ENCODE results near the gene BLM. TPM values are rescaled to one million over a fixed set of nuclear protein-coding genes. Genes with fewer than 3 reads are reported as not detected.

BLM gene
- polyA plus RNA-seq, 1 donor (not counting 4 experiments of a cell fraction or from before 2014, with no cell fraction given) = 4.4 TPM

DNA sequence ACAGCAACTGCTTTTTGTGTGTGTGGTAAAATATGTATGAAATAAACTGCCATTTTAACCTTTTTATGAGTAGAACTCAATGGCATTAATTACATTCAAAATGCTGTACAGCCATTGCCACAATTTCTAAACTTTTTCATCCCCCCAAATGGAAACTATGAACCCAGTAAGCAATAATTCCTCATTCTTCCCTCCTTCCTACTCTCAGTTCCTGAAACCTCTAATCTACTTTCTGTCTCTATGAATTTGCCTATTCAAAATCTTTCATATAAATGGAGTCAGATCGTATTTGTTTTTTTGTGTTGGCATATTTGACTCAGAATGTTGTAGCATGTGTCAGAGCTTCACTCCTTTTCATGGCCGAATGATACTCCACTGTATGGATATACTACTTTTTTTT, 5.3 kb upstream of the BLM start:
- dilution Hi-C loops (cut with MboI; ENCODE audit: extremely low pct_ligation_motif_present, low sequenced_read_pairs) = no loop called here
- H3K9me3 ChIP-seq (ENCODE audit: control insufficient read depth, low read depth, low read length) = no peaks in the 10 kb centered on the region
- no peak overlapping the region for H3K9ac ChIP-seq (ENCODE audit: control insufficient read depth, extremely low read depth, insufficient read depth, low read length)
- no peak for TF ChIP-seq EZH2 (IDR thresholded peaks at IDR 0.05; ENCODE audit: low read length)
- TF ChIP-seq, protein P1, sequence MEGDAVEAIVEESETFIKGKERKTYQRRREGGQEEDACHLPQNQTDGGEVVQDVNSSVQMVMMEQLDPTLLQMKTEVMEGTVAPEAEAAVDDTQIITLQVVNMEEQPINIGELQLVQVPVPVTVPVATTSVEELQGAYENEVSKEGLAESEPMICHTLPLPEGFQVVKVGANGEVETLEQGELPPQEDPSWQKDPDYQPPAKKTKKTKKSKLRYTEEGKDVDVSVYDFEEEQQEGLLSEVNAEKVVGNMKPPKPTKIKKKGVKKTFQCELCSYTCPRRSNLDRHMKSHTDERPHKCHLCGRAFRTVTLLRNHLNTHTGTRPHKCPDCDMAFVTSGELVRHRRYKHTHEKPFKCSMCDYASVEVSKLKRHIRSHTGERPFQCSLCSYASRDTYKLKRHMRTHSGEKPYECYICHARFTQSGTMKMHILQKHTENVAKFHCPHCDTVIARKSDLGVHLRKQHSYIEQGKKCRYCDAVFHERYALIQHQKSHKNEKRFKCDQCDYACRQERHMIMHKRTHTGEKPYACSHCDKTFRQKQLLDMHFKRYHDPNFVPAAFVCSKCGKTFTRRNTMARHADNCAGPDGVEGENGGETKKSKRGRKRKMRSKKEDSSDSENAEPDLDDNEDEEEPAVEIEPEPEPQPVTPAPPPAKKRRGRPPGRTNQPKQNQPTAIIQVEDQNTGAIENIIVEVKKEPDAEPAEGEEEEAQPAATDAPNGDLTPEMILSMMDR (optimal IDR thresholded peaks at IDR 0.05 in 1 of 3, IDR thresholded peaks at IDR 0.05 in 1 of 3, conservative IDR thresholded peaks at IDR 0.05 in 1 of 3; ENCODE audit: extremely low read depth in 1 of 3, insufficient read depth in 2 of 3, low read length in 3 of 3) = no peak
- DNase-seq (ENCODE audit: low read depth, low spot score) (no peak), FAIRE-seq (no peak)
- H3K4me1 ChIP-seq (ENCODE audit: control insufficient read depth, extremely low read depth, insufficient read depth, low read length) = no peaks in the 10 kb centered on the region
- no peaks in the 10 kb centered on the region for H4K20me1 ChIP-seq (ENCODE audit: control insufficient read depth, extremely low read depth, insufficient read depth, low read length)
- H3K27ac ChIP-seq (ENCODE audit: control insufficient read depth, insufficient read depth, low read length) = no peak overlapping the region
- H2AFZ ChIP-seq (ENCODE audit: control insufficient read depth, low read length) = no peak overlapping the region
- no peaks in the 10 kb centered on the region for H3K27me3 ChIP-seq (ENCODE audit: control insufficient read depth, extremely low read depth, insufficient read depth, low read length)
- no peak overlapping the region for H3K4me2 ChIP-seq (ENCODE audit: control insufficient read depth, extremely low read depth, insufficient read depth, low read depth, low read length)
- no peaks in the 10 kb centered on the region for H3K9me1 ChIP-seq (ENCODE audit: control insufficient read depth, extremely low read depth, insufficient read depth, low read length)
- no peak overlapping the region for H3K4me3 ChIP-seq (ENCODE audit: control insufficient read depth in 2 of 3, extremely low read depth in 1 of 3, insufficient read depth in 2 of 3, low read depth in 1 of 3, low read length in 3 of 3)
- H3K36me3 ChIP-seq (ENCODE audit: control insufficient read depth in 2 of 2, extremely low read depth in 1 of 2, insufficient read depth in 2 of 2, low read length in 2 of 2) = no peaks in the 10 kb centered on the region
- H3K79me2 ChIP-seq (ENCODE audit: control insufficient read depth, insufficient read depth, low read length) = no peaks in the 10 kb centered on the region

- no peak for FAIRE-seq
- dilution Hi-C loops (cut with MboI; ENCODE audit: extremely low pct_ligation_motif_present, low sequenced_read_pairs) = no loop called here
Observed at GRCh38 chr15:90713081-90713480, 4.1 kb upstream of the BLM start.

More at GRCh38 chr15:90713081-90713480, 4.1 kb upstream of the BLM start:
- Histone ChIP-seq H3K36me3 (ENCODE audit: control insufficient read depth in 2 of 2, extremely low read depth in 1 of 2, insufficient read depth in 2 of 2, low read length in 2 of 2) (no peaks in the 10 kb centered on the region), H3K4me3 (ENCODE audit: control insufficient read depth in 2 of 3, extremely low read depth in 1 of 3, insufficient read depth in 2 of 3, low read depth in 1 of 3, low read length in 3 of 3) (no peak overlapping the region), H3K27ac (ENCODE audit: control insufficient read depth, insufficient read depth, low read length) (no peak overlapping the region), H2AFZ (ENCODE audit: control insufficient read depth, low read length) (no peak overlapping the region), H3K4me1 (ENCODE audit: control insufficient read depth, extremely low read depth, insufficient read depth, low read length) (peaks cover under 1% of the 10 kb centered on the region), H3K9me3 (ENCODE audit: control insufficient read depth, low read depth, low read length) (no peaks in the 10 kb centered on the region), H3K27me3 (ENCODE audit: control insufficient read depth, extremely low read depth, insufficient read depth, low read length) (no peaks in the 10 kb centered on the region), H4K20me1 (ENCODE audit: control insufficient read depth, extremely low read depth, insufficient read depth, low read length) (no peaks in the 10 kb centered on the region), H3K9me1 (ENCODE audit: control insufficient read depth, extremely low read depth, insufficient read depth, low read length) (no peaks in the 10 kb centered on the region), H3K4me2 (ENCODE audit: control insufficient read depth, extremely low read depth, insufficient read depth, low read depth, low read length) (no peak overlapping the region), H3K79me2 (ENCODE audit: control insufficient read depth, insufficient read depth, low read length) (peaks cover 7% of the 10 kb centered on the region), H3K9ac (ENCODE audit: control insufficient read depth, extremely low read depth, insufficient read depth, low read length) (no peak overlapping the region)
- TF ChIP-seq EZH2 (IDR thresholded peaks at IDR 0.05; ENCODE audit: low read length) = no peak
- TF ChIP-seq, protein P1 (optimal IDR thresholded peaks at IDR 0.05 in 1 of 3, IDR thresholded peaks at IDR 0.05 in 1 of 3, conservative IDR thresholded peaks at IDR 0.05 in 1 of 3; ENCODE audit: extremely low read depth in 1 of 3, insufficient read depth in 2 of 3, low read length in 3 of 3) = no peak
- DNase-seq (ENCODE audit: low read depth, low spot score) = no peak

Data from keratinocyte (primary cell).